Measurements from ENCODE around the gene PRELP. TPM values are rescaled to one million over a fixed set of nuclear protein-coding genes. Genes with fewer than 3 reads are reported as not detected.

PRELP gene
- total RNA-seq, 1 experiment from 2014 or later = 0.07 TPM

DNA sequence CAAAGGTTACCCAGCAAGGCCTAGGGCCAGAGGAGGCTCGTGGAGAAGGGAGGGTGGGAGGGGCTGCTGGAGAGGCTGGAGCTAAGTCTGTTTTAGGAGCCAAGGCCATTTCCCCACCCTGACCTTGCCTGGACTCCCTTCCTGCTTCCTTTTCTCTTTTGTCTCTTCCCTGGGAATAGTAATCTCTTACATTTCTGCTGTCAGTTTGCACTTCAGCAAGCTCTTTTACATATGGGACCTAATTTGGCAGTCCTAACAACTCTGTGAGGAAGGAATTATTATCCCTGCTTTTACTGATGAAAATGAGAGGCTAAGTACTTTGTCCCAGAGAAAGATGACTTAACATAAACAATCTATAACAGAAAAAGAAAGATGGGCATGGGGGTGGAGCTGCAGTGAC is 32.2 kb downstream of the PRELP start:
- peaks cover 51 to 54% of the 10 kb centered on the region in 2 experiments for H3K4me1 Mint-ChIP-seq
- H3K4me2 ChIP-seq (ENCODE audit: insufficient read depth, insufficient read length, low read length) = no peak overlapping the region

More for the DNA sequence above, 32.2 kb downstream of the PRELP start:
- H3K14ac ChIP-seq (ENCODE audit: insufficient read depth, low read length) = no peak overlapping the region
- H3K9ac ChIP-seq (ENCODE audit: extremely low read depth, insufficient read length, low read length) = no peak overlapping the region
- Mint-ChIP-seq H3K36me3 (ENCODE audit: insufficient read depth in 1 of 3, low read depth in 3 of 3) (no peaks in the 10 kb centered on the region), H3K9me3 (no peaks in the 10 kb centered on the region), H3K27ac (no peak overlapping the region), H3K27me3 (ENCODE audit: low read depth) (peaks cover 19% of the 10 kb centered on the region), H3K4me3 (no peak overlapping the region)
- H3K79me1 ChIP-seq (ENCODE audit: insufficient read depth, low read depth, low read length, poor library complexity, severe bottlenecking) = no peaks in the 10 kb centered on the region
- peaks cover 4% of the 10 kb centered on the region; the same call in 1 of the 2 replicates for H3K27me3 ChIP-seq (ENCODE audit: insufficient read depth, low read length)
- no peaks in the 10 kb centered on the region for H3K23me2 ChIP-seq (ENCODE audit: insufficient read length, low read depth, low read length, poor library complexity, severe bottlenecking)
- WGBS (ENCODE audit: extremely low coverage, insufficient read length, low lambda C conversion rate) = no CpG with 5 or more reads among the region's 1 CpG
- H3K23ac ChIP-seq (ENCODE audit: insufficient read length, low read depth, low read length) = no peak overlapping the region
- no peak overlapping the region for H3K56ac ChIP-seq (ENCODE audit: insufficient read length, low read depth, low read length)
- H4K20me1 ChIP-seq (ENCODE audit: control insufficient read depth, insufficient read depth, insufficient read length) = no peaks in the 10 kb centered on the region
- H3T11ph ChIP-seq (ENCODE audit: low read length) = no peak overlapping the region
- DNase-seq = no peak
- H3K79me2 ChIP-seq (ENCODE audit: insufficient read depth, low read length) = no peaks in the 10 kb centered on the region
- H2BK5ac ChIP-seq (ENCODE audit: insufficient read length, low read length) = no peak overlapping the region
- no peak overlapping the region for H2BK12ac ChIP-seq (ENCODE audit: insufficient read length, low read depth, low read length)
- no peak overlapping the region for H2AK5ac ChIP-seq (ENCODE audit: insufficient read length, low read length)
- no peak overlapping the region for H3K4ac ChIP-seq (ENCODE audit: low read depth, low read length)
- no peak overlapping the region for H4K91ac ChIP-seq (ENCODE audit: insufficient read length, low read depth, low read length)
- H3K4me1 ChIP-seq (ENCODE audit: insufficient read depth, low read length) = peaks cover 5% of the 10 kb centered on the region
- no peak overlapping the region for H4K5ac ChIP-seq (ENCODE audit: insufficient read length, low read depth, low read length)
- no peaks in the 10 kb centered on the region for H3K9me3 ChIP-seq (ENCODE audit: control insufficient read depth, low read depth, low read length)
- H3K27ac ChIP-seq (ENCODE audit: insufficient read length, low read depth, low read length) = no peak overlapping the region
- H2BK15ac ChIP-seq (ENCODE audit: low read depth, low read length) = no peak overlapping the region
- no peak overlapping the region for H3K18ac ChIP-seq (ENCODE audit: insufficient read length, low read depth, low read length)
- H2AFZ ChIP-seq (ENCODE audit: low read length) = no peak overlapping the region
- no peak overlapping the region for H4K8ac ChIP-seq (replicated peaks; ENCODE audit: insufficient read length, low read depth, low read length)
- TF ChIP-seq, protein P1, sequence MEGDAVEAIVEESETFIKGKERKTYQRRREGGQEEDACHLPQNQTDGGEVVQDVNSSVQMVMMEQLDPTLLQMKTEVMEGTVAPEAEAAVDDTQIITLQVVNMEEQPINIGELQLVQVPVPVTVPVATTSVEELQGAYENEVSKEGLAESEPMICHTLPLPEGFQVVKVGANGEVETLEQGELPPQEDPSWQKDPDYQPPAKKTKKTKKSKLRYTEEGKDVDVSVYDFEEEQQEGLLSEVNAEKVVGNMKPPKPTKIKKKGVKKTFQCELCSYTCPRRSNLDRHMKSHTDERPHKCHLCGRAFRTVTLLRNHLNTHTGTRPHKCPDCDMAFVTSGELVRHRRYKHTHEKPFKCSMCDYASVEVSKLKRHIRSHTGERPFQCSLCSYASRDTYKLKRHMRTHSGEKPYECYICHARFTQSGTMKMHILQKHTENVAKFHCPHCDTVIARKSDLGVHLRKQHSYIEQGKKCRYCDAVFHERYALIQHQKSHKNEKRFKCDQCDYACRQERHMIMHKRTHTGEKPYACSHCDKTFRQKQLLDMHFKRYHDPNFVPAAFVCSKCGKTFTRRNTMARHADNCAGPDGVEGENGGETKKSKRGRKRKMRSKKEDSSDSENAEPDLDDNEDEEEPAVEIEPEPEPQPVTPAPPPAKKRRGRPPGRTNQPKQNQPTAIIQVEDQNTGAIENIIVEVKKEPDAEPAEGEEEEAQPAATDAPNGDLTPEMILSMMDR (conservative IDR thresholded peaks at IDR 0.05) = no peak
- H2BK120ac ChIP-seq (ENCODE audit: low read depth, low read length, poor library complexity, severe bottlenecking) = no peak overlapping the region
- H2BK20ac ChIP-seq (ENCODE audit: low read depth, low read length, poor library complexity, severe bottlenecking) = no peak overlapping the region

Measured in H9 (cell line).